CD4-positive, alpha-beta T cell treated with Interleukin-15 for 4 hours (primary cell): Measurements from ENCODE around the gene XYLB.

ENCODE experiments used
- DNase-seq: peaks from one replicate; pipeline ENCODE4 v3.0.0-alpha.2; 2020; ENCODE audit warnings: low spot score

Gene XYLB

GRCh38 chr3:38454884-38455638 lies 108.5 kb downstream of the XYLB start:
- peak; percentile 21 for DNase-seq

- DNase-seq, result no peak
Measured at GRCh38 chr3:38455639-38456430, 109.2 kb downstream of the XYLB start.

- no peak for DNase-seq
Measured at GRCh38 chr3:38457111-38458003, 110.8 kb downstream of the XYLB start.

- no peak for DNase-seq
Measured at GRCh38 chr3:38458796-38459498, 112.4 kb downstream of the XYLB start.

DNA sequence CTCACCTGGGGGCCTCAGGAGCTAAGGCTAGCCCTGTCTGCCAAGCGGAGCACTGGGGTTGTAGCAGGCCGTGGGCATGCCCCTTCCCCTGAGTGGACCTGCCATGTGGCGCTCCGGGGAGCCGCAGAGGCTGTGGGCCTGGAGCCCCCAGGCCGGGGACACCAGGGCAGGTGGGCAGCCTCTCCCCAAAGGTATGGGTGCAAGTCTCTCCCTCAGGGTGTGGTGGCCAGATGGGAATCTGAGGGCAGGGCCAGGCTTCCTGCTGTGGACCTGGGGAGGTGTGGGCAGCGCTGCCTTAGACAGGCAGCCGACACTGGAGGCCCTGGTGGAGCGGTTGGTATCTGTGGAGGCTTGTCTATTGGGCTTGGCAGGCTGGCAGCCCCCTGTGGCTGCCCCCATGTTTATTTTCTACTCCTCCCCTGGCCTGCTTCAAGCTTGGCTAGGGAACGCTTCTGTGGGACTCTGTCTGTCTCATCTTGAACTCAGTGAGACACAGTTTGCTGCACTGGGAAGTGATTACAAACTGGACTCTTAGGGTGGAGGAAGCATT lies 113.0 kb downstream of the XYLB start:
- DNase-seq, result no peak

DNA sequence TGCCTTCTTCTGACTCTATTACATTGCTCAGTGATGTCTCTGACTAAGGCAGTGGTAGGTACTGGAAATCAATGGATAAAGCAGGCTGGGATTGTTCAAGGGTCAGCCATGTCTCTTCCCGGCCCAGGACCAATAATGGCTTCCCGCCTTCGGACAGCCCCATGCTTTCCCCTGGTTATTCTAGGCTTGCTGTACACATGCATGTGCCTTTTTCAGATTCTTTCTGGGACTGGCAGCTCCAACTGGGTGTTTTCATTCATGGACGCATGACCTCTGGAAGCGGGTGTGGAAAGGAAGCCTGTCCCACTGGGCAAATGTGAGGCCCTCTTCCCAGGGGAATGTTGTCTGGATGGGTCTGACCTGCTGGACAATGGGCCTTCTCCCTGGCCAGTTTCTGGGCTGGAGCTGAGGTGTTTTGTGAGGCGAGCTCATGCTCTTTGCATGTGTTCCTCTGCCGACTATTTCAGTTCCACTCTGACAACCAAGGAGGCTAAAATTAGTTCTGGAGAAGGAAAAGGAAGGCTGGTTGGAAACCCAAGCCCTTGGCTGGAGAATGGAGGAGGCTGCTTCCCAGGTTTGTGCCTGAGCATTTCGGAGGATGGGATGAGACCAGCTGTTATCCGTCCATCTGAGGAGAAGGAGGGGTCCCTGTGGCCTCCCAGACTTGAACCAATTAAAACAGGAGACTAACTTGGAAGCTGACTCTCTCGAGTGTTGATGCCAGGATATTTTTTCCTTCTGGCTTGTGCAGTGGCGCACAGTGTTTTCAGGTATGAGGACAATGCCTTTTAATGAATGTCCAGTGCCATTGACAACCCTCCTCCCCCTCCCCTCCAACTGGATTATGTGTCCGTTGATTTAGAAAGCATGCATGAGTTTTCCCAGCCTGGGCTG lies 114.0 kb downstream of the XYLB start:
- DNase-seq, result no peak
